ENCODE results near the gene ELP1. TPM values are rescaled to one million over a fixed set of nuclear protein-coding genes. Genes with fewer than 3 reads are reported as not detected.

Gene ELP1
- total and polyA plus RNA-seq, 9 donors = 15.7 to 70.9 (median 34.3) TPM

DNA sequence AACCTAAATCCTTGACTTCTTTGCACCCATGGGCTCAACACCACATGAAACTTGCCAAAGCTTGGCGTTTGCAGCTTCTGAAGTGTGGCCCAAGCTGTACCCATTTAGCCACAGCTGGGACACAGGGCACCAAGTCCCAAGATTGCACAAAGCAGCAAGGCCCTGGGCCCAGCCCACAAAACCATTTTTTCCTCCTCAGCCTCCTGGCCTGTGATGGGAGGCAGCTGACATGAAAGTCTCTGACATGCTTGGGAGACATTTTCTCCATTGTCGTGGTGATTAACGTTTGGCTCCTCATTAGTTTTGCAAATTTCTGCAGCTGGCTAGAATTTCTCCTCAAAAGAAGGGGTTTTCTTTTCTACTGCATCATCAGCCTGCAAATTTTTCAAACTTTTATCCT is 110.1 kb downstream of the ELP1 start:
- 70 to 86% (median 82%) methylated on average over 3 of the region's 3 CpGs for WGBS, 3 donors
- intact Hi-C loops (cut with DNase I) = no loop called here
- Histone ChIP-seq H3K4me3 (no peak overlapping the region), H3K9me3 (peaks cover 0 to 3% of the 10 kb centered on the region in 2 donors), H3K36me3 (no peaks in the 10 kb centered on the region), H3K27ac (no peak overlapping the region), H3K27me3 (no peaks in the 10 kb centered on the region), H3K4me1 (ENCODE audit: insufficient read depth) (no peaks in the 10 kb centered on the region)
- DNase-seq = no peak
- TF ChIP-seq POLR2A (IDR thresholded peaks at IDR 0.05) (no peak), EP300 (IDR thresholded peaks at IDR 0.05) (no peak)
- TF ChIP-seq, protein P1, sequence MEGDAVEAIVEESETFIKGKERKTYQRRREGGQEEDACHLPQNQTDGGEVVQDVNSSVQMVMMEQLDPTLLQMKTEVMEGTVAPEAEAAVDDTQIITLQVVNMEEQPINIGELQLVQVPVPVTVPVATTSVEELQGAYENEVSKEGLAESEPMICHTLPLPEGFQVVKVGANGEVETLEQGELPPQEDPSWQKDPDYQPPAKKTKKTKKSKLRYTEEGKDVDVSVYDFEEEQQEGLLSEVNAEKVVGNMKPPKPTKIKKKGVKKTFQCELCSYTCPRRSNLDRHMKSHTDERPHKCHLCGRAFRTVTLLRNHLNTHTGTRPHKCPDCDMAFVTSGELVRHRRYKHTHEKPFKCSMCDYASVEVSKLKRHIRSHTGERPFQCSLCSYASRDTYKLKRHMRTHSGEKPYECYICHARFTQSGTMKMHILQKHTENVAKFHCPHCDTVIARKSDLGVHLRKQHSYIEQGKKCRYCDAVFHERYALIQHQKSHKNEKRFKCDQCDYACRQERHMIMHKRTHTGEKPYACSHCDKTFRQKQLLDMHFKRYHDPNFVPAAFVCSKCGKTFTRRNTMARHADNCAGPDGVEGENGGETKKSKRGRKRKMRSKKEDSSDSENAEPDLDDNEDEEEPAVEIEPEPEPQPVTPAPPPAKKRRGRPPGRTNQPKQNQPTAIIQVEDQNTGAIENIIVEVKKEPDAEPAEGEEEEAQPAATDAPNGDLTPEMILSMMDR (IDR thresholded peaks at IDR 0.05) = no peak

Small RNA genes within 50 kb of the gene (small RNA-seq; reads per million reads assigned to genes)
- not detected for gene AL359692.1

Other genes starting within 250 kb of the ELP1 start
- under 1 TPM in 1 of 7 donors, not detected in 6; 0.15 TPM for gene ACTL7B, start 78.1 kb downstream of the ELP1 start, total RNA-seq
- gene ACTL7B, start 78.1 kb downstream of the ELP1 start, polyA plus RNA-seq = under 1 TPM; 0.10 to 0.17 TPM
- gene ACTL7A, start 71.9 kb downstream of the ELP1 start, total RNA-seq = not detected
- not detected for gene ACTL7A, start 71.9 kb downstream of the ELP1 start, polyA plus RNA-seq
- 10 to 100 TPM in 2 of 7 donors, 1 to 10 TPM in 5; 6.8 to 15.1 (median 8.4) TPM for gene ABITRAM, start 276 bp upstream of the ELP1 start, total RNA-seq
- gene ABITRAM, start 276 bp upstream of the ELP1 start, polyA plus RNA-seq = 10 to 100 TPM in 1 of 2 donors, 1 to 10 TPM in 1; 7.5 to 14.3 TPM
- gene CTNNAL1, start 79.4 kb upstream of the ELP1 start, total RNA-seq = 100 to 1,000 TPM in 6 of 7 donors, 10 to 100 TPM in 1; 82.4 to 238 (median 137) TPM
- 100 to 1,000 TPM; 130 to 138 TPM for gene CTNNAL1, start 79.4 kb upstream of the ELP1 start, polyA plus RNA-seq
- 10 to 100 TPM; 51.0 to 91.1 (median 77.4) TPM for gene TMEM245, start 185.8 kb upstream of the ELP1 start, total RNA-seq
- 100 to 1,000 TPM in 1 of 2 donors, 10 to 100 TPM in 1; 28.1 to 102 TPM for gene TMEM245, start 185.8 kb upstream of the ELP1 start, polyA plus RNA-seq
- gene FRRS1L, start 233.1 kb upstream of the ELP1 start, total RNA-seq = 10 to 100 TPM in 6 of 7 donors, 1 to 10 TPM in 1; 8.3 to 49.8 (median 31.5) TPM
- gene FRRS1L, start 233.1 kb upstream of the ELP1 start, polyA plus RNA-seq = 10 to 100 TPM; 10.2 to 17.5 TPM